WTC11 (cell line): ENCODE results near the gene RPL14. TPM values are rescaled to one million over a fixed set of nuclear protein-coding genes. Genes with fewer than 3 reads are reported as not detected.

Experiments used
- ATAC-seq: fragments of 200-7000 bp; cut with Tn5 transposase; 2 replicates; pipeline ENCODE4 v1.10.0; 2021; ENCODE audit warnings: mild to moderate bottlenecking, moderate library complexity
- CTCF ChIA-PET: fragments of 300-600 bp; sonication (Branson Sonifier 250); formaldehyde crosslinking; loops from one replicate; lab custom pipeline; 2021; ENCODE audit warnings: antibody characterized with exemption; lab: Charles Lee
- POLR2A ChIA-PET: fragments of 350-600 bp; sonication (Branson Sonifier 250); formaldehyde crosslinking; loops from one replicate; lab custom pipeline; 2021; ENCODE audit warnings: antibody characterized with exemption; lab: Charles Lee
- DNase-seq: peaks from one replicate; pipeline ENCODE4 v3.0.0; 2021; ENCODE audit warnings: low spot score
- H3K27ac Mint-ChIP-seq: 2 replicates; pipeline ENCODE4 v1.8.0; 2021; ENCODE audit warnings: mixed read lengths
- H3K27me3 Mint-ChIP-seq: 2 replicates; pipeline ENCODE4 v1.8.0; 2021; ENCODE audit warnings: low read depth, mild to moderate bottlenecking, moderate library complexity, mixed read lengths
- H3K36me3 Mint-ChIP-seq: 2 replicates; pipeline ENCODE4 v1.8.0; 2021; ENCODE audit warnings: mixed read lengths
- H3K4me1 Mint-ChIP-seq: 2 replicates; pipeline ENCODE4 v1.8.0; 2022; ENCODE audit warnings: mixed read lengths
- H3K4me3 Mint-ChIP-seq: 2 replicates; pipeline ENCODE4 v1.8.0; 2021; ENCODE audit warnings: mild to moderate bottlenecking, moderate library complexity, mixed read lengths
- H3K9me3 Mint-ChIP-seq: 2 replicates; pipeline ENCODE4 v1.8.0; 2021; ENCODE audit warnings: mixed read lengths
- ATF1 ChIP-seq: sonication (generic); formaldehyde crosslinking; IDR thresholded peaks from 2 replicates; pipeline ENCODE4 v1.8.1; 2023; ENCODE audit warnings: mild to moderate bottlenecking, moderate library complexity, missing genetic modification reagents
- ATF3 ChIP-seq: sonication (generic); formaldehyde crosslinking; conservative IDR thresholded peaks from 2 replicates; pipeline ENCODE4 v1.8.1; 2022; ENCODE audit warnings: mild to moderate bottlenecking, missing genetic modification reagents
- ESRRA ChIP-seq: sonication (generic); formaldehyde crosslinking; IDR thresholded peaks from 2 replicates; pipeline ENCODE4 v1.8.1; 2022; ENCODE audit warnings: mild to moderate bottlenecking, missing genetic modification reagents, borderline replicate concordance
- FOXJ3 ChIP-seq: sonication (generic); formaldehyde crosslinking; IDR thresholded peaks from 2 replicates; pipeline ENCODE4 v1.9.0; 2021; ENCODE audit warnings: missing genetic modification reagents, mild to moderate bottlenecking, borderline replicate concordance
- FOXK1 ChIP-seq: sonication (generic); formaldehyde crosslinking; IDR thresholded peaks from 2 replicates; pipeline ENCODE4 v1.8.0; 2022; ENCODE audit warnings: mild to moderate bottlenecking, moderate library complexity, missing genetic modification reagents
- GABPB1 ChIP-seq: sonication (generic); formaldehyde crosslinking; IDR thresholded peaks from 2 replicates; pipeline ENCODE4 v1.8.1; 2023; ENCODE audit warnings: mild to moderate bottlenecking, missing genetic modification reagents
- IRF2 ChIP-seq: sonication (generic); formaldehyde crosslinking; IDR thresholded peaks from 2 replicates; pipeline ENCODE4 v1.8.0; 2022; ENCODE audit warnings: low read depth, missing genetic modification reagents, borderline replicate concordance
- MYBL2 ChIP-seq: sonication (generic); formaldehyde crosslinking; IDR thresholded peaks from 2 replicates; pipeline ENCODE4 v1.8.1; 2023; ENCODE audit warnings: mild to moderate bottlenecking, moderate library complexity, missing genetic modification reagents
- NR2C2 ChIP-seq: sonication (generic); formaldehyde crosslinking; IDR thresholded peaks from 2 replicates; pipeline ENCODE4 v1.8.0; 2022; ENCODE audit warnings: mild to moderate bottlenecking, missing genetic modification reagents
- NR3C1 ChIP-seq: sonication (generic); formaldehyde crosslinking; conservative IDR thresholded peaks from 2 replicates; pipeline ENCODE4 v1.8.1; 2023; ENCODE audit warnings: low read depth, mild to moderate bottlenecking, missing genetic modification reagents
- OVOL2 ChIP-seq: fragments of 250-450 bp; sonication (Bioruptor Pico); IDR thresholded peaks from 2 replicates; pipeline ENCODE4 v1.9.0; 2021; ENCODE audit warnings: mild to moderate bottlenecking, borderline replicate concordance
- PREB ChIP-seq: sonication (generic); formaldehyde crosslinking; IDR thresholded peaks from 2 replicates; pipeline ENCODE4 v1.8.1; 2022; ENCODE audit warnings: mild to moderate bottlenecking, missing genetic modification reagents, moderate library complexity, borderline replicate concordance
- RORB ChIP-seq: fragments of 250-450 bp; sonication (Bioruptor Pico); IDR thresholded peaks from 2 replicates; pipeline ENCODE4 v1.9.0; 2021; ENCODE audit warnings: mild to moderate bottlenecking
- ZNF219 ChIP-seq: sonication (generic); formaldehyde crosslinking; IDR thresholded peaks from 2 replicates; pipeline ENCODE4 v1.8.0; 2023; ENCODE audit warnings: missing genetic modification reagents, mild to moderate bottlenecking, borderline replicate concordance
- ZNF232 ChIP-seq: sonication (generic); formaldehyde crosslinking; IDR thresholded peaks from 2 replicates; pipeline ENCODE4 v1.8.0; 2022; ENCODE audit warnings: mild to moderate bottlenecking, missing genetic modification reagents
- ZNF263 ChIP-seq: sonication (generic); formaldehyde crosslinking; IDR thresholded peaks from 2 replicates; pipeline ENCODE4 v1.8.1; 2022; ENCODE audit warnings: low read depth, mild to moderate bottlenecking, moderate library complexity, missing genetic modification reagents
- ZNF423 ChIP-seq: fragments of 250-450 bp; sonication (Bioruptor Pico); IDR thresholded peaks from 2 replicates; pipeline ENCODE4 v2.1.2; 2022; ENCODE audit warnings: mild to moderate bottlenecking, moderate library complexity
- ZNF512 ChIP-seq: sonication (generic); formaldehyde crosslinking; IDR thresholded peaks from 2 replicates; pipeline ENCODE4 v1.8.1; 2022; ENCODE audit warnings: missing genetic modification reagents, borderline replicate concordance
- ZNF671 ChIP-seq: fragments of 250-450 bp; sonication (Bioruptor Pico); IDR thresholded peaks from 2 replicates; pipeline ENCODE4 v1.8.0; 2021; ENCODE audit warnings: mild to moderate bottlenecking
- total RNA-seq: library from RNA; stranded (reverse); gene quantifications from 3 replicates; pipeline ENCODE4 v1.2.3, GENCODE V29; 2021
- TF ChIP-seq, protein P1 (sequence below): sonication (generic); formaldehyde crosslinking; IDR thresholded peaks from 2 replicates; pipeline ENCODE4 v1.8.0; 2022; ENCODE audit warnings: mild to moderate bottlenecking, missing genetic modification reagents
- TF ChIP-seq, protein P2 (sequence below): fragments of 200-600 bp; IDR thresholded peaks from 2 replicates; pipeline ENCODE4 v1.8.0; 2022; ENCODE audit warnings: antibody characterized with exemption
- TF ChIP-seq, protein P3 (sequence below): sonication (generic); formaldehyde crosslinking; IDR thresholded peaks from 2 replicates; pipeline ENCODE4 v1.8.1; 2023; ENCODE audit warnings: mild to moderate bottlenecking, moderate library complexity, missing genetic modification reagents
- TF ChIP-seq, protein P4 (sequence below): sonication (generic); formaldehyde crosslinking; IDR thresholded peaks from 2 replicates; pipeline ENCODE4 v1.8.1; 2022; ENCODE audit warnings: mild to moderate bottlenecking, moderate library complexity, missing genetic modification reagents

The RPL14 gene
- total RNA-seq, 1 experiment from 2014 or later, result 2,816 TPM

DNA sequence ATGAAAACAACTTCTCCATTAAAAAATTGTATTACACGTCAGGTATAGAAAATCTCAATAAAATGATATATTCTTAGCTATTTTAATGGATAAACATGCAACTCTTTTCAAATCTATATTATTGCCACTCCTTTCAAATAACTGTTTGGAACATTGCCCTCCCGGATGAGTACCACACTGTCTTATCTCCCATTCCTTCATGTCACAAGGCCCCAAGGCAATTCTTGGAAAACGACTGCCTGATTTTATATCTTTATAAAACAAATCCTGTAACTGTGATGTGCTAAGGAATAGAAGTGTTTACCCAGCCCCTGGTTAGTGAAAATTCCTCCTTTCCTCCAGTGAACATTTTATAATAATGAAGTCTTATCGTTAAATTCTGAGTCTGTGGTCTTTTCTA lies 13.6 kb downstream of the RPL14 start (continued):
- TF ChIP-seq RORB (CRISPR knock-in tag) (no peak), ATF1 (CRISPR knock-in tag) (no peak), FOXJ3 (no peak)

GRCh38 chr3:40476478-40477470 lies 19.6 kb downstream of the RPL14 start, which contains the start of gene ZNF619:
Gene ZNF619, plus strand, starts transcription at chr3:40477122. Its CDS starts 858 bp downstream, at chr3:40477980.
- no peaks in the 10 kb centered on the region for H3K27me3 Mint-ChIP-seq
- DNase-seq, result peak; percentile 72
- ATAC-seq, result peak; percentile 84
- ChIA-PET POLR2A (interaction anchor here (0.7 to 0.8 kb wide), 2 partner anchors 29 to 48 kb away, joined by 3 to 4 read pairs; partner anchors contain the start of genes ZNF620 and ZNF621), CTCF (interaction anchor here (1.9 to 3.0 kb wide), 3 partner anchors 29 to 168 kb away, joined by 5 to 18 read pairs (median 8); partner anchors contain the start of gene ZNF620)
- TF ChIP-seq, protein P1, sequence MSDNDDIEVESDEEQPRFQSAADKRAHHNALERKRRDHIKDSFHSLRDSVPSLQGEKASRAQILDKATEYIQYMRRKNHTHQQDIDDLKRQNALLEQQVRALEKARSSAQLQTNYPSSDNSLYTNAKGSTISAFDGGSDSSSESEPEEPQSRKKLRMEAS (CRISPR knock-in tag), result peak; percentile 34; the same call in 1 of the 2 replicates
- TF ChIP-seq GABPB1 (CRISPR knock-in tag) (0 out of 2 replicates have a peak, but pooled peaks have one; percentile 16), ZNF512 (CRISPR knock-in tag) (no peak), ESRRA (CRISPR knock-in tag) (0 out of 2 replicates have a peak, but pooled peaks have one; percentile 24), MYBL2 (CRISPR knock-in tag) (peak; percentile 33; the same call in 1 of the 2 replicates)
- H3K4me3 Mint-ChIP-seq, result peak within 1 kb of the TSS; percentile 83
- peaks cover 16% of the 10 kb centered on the region for H3K4me1 Mint-ChIP-seq
- H3K9me3 Mint-ChIP-seq, result no peaks in the 10 kb centered on the region
- no peaks in the 10 kb centered on the region for H3K36me3 Mint-ChIP-seq
- peak within 1 kb of the TSS; percentile 84 for H3K27ac Mint-ChIP-seq

DNA sequence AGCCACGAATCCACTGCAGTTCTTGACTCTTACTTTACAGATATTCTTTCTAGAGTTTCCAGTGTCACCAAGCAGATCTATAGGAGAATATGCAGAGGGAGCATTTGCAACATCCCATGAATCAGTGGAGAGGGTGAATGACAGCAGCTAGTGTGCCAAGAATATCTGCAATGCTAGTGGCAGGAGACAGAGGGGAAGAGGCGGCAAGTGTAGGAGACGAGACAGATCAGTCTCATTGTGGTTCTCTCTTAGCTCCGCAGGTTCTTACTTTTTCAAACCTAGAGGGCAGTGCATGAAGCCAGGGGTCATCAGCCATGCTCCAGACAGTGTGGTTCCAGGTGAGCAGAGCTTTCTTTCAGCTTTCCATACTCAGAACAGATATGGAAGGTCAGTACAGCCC lies 20.5 kb downstream of the RPL14 start:
- Mint-ChIP-seq H3K36me3 (peaks cover 4% of the 10 kb centered on the region), H3K27me3 (no peaks in the 10 kb centered on the region), H3K27ac (peak overlapping the region; percentile 58), H3K4me3 (peak overlapping the region; percentile 83), H3K9me3 (no peaks in the 10 kb centered on the region), H3K4me1 (peaks cover 16% of the 10 kb centered on the region)
- ATAC-seq, result no peak; the same call in 1 of the 2 replicates
- ChIA-PET CTCF (interaction anchor here (1.9 to 3.0 kb wide), 3 partner anchors 28 to 169 kb away, joined by 5 to 18 read pairs (median 8); partner anchors contain the start of gene ZNF620), POLR2A (no interaction called here)
- DNase-seq, result no peak
- TF ChIP-seq ZNF671, result no peak
- TF ChIP-seq ZNF219, result no peak
- no peak for TF ChIP-seq FOXK1 (CRISPR knock-in tag)
- no peak for TF ChIP-seq OVOL2 (CRISPR knock-in tag)
- no peak for TF ChIP-seq ZNF263
- TF ChIP-seq ZNF423, result no peak
- TF ChIP-seq NR3C1 (CRISPR knock-in tag), result no peak
- no peak for TF ChIP-seq NR2C2
- no peak for TF ChIP-seq ATF3
- TF ChIP-seq, protein P2, sequence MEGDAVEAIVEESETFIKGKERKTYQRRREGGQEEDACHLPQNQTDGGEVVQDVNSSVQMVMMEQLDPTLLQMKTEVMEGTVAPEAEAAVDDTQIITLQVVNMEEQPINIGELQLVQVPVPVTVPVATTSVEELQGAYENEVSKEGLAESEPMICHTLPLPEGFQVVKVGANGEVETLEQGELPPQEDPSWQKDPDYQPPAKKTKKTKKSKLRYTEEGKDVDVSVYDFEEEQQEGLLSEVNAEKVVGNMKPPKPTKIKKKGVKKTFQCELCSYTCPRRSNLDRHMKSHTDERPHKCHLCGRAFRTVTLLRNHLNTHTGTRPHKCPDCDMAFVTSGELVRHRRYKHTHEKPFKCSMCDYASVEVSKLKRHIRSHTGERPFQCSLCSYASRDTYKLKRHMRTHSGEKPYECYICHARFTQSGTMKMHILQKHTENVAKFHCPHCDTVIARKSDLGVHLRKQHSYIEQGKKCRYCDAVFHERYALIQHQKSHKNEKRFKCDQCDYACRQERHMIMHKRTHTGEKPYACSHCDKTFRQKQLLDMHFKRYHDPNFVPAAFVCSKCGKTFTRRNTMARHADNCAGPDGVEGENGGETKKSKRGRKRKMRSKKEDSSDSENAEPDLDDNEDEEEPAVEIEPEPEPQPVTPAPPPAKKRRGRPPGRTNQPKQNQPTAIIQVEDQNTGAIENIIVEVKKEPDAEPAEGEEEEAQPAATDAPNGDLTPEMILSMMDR, result no peak
- TF ChIP-seq PREB (CRISPR knock-in tag), result no peak
- no peak for TF ChIP-seq ZNF232
- TF ChIP-seq, protein P3, sequence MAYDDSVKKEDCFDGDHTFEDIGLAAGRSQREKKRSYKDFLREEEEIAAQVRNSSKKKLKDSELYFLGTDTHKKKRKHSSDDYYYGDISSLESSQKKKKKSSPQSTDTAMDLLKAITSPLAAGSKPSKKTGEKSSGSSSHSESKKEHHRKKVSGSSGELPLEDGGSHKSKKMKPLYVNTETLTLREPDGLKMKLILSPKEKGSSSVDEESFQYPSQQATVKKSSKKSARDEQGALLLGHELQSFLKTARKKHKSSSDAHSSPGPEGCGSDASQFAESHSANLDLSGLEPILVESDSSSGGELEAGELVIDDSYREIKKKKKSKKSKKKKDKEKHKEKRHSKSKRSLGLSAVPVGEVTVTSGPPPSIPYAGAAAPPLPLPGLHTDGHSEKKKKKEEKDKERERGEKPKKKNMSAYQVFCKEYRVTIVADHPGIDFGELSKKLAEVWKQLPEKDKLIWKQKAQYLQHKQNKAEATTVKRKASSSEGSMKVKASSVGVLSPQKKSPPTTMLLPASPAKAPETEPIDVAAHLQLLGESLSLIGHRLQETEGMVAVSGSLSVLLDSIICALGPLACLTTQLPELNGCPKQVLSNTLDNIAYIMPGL (CRISPR knock-in tag), result no peak
- TF ChIP-seq ESRRA (CRISPR knock-in tag), result no peak
- TF ChIP-seq, protein P4, sequence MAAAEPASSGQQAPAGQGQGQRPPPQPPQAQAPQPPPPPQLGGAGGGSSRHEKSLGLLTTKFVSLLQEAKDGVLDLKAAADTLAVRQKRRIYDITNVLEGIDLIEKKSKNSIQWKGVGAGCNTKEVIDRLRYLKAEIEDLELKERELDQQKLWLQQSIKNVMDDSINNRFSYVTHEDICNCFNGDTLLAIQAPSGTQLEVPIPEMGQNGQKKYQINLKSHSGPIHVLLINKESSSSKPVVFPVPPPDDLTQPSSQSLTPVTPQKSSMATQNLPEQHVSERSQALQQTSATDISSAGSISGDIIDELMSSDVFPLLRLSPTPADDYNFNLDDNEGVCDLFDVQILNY (CRISPR knock-in tag), result no peak
- TF ChIP-seq IRF2 (CRISPR knock-in tag), result no peak
